SJCRH30 (cell line): Measurements from ENCODE around the gene KCNJ5. TPM values are rescaled to one million over a fixed set of nuclear protein-coding genes. Genes with fewer than 3 reads are reported as not detected.

Experiments used
- DNase-seq, 2 experiments: peaks; one replicate each; pipeline ENCODE4 v3.0.0-alpha.2; 2015 to 2020
- H3K27ac ChIP-seq: fragments of 250-450 bp; sonication (Bioruptor Pico); 2 replicates; pipeline ENCODE4 v1.5.1; 2020; ENCODE audit warnings: mild to moderate bottlenecking, moderate library complexity
- H3K27me3 ChIP-seq: fragments of 250-450 bp; sonication (Bioruptor Pico); 2 replicates; pipeline ENCODE4 v1.5.1; 2020; ENCODE audit warnings: mild to moderate bottlenecking, moderate library complexity
- H3K36me3 ChIP-seq: fragments of 250-450 bp; sonication (Bioruptor Pico); 2 replicates; pipeline ENCODE4 v1.5.1; 2020; ENCODE audit warnings: mild to moderate bottlenecking, moderate library complexity
- H3K4me1 ChIP-seq: fragments of 250-450 bp; sonication (Bioruptor Pico); 2 replicates; pipeline ENCODE4 v1.5.1; 2020; ENCODE audit warnings: mild to moderate bottlenecking, moderate library complexity
- H3K4me3 ChIP-seq: fragments of 250-450 bp; sonication (Bioruptor Pico); 2 replicates; pipeline ENCODE4 v1.5.1; 2020; ENCODE audit warnings: mild to moderate bottlenecking, moderate library complexity
- H3K9me3 ChIP-seq: fragments of 250-450 bp; sonication (Bioruptor Pico); replicated peaks from 2 replicates; pipeline ENCODE4 v1.5.1; 2020; ENCODE audit warnings: mild to moderate bottlenecking, moderate library complexity
- total RNA-seq: library from RNA; depleted of rRNA; stranded (reverse); fragments of >200 nt; shearing (Covaris generic); gene quantifications from 2 replicates; pipeline ENCODE4 v1.2.3, GENCODE V29; 2014; rRNA removed

The KCNJ5 gene
- total RNA-seq, 1 experiment from 2014 or later, result 3.1 TPM

DNA sequence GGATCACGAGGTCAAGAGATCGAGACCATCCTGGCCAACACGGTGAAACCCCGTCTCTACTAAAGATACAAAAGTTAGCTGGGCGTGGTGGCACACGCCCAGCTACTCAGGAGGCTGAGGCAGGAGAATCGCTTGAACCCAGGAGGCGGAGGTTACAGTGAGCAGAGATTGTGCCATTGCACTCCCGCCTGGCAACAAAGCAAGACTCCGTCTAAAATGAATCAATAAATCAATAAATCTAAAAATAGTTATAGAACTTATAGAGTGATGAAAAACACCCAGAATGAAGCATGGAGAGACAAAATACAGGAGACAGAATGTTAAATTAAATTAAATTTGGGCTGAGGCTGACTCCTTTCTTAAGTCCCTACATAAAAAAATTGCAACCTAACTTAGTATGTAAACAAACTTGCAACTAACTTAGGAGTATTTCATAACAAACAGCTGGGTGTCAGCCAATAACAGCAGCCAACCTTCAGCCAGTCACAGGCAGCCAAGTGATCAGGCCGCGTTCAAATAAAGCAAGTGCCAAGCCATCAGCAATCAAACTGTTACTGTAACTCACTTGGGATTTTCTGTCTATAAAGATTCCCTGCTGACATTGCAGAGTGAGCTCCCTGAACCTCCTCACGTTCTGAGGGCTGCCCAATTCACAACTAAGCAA lies 58.8 kb downstream of the KCNJ5 start:
- Histone ChIP-seq H3K4me1 (no peaks in the 10 kb centered on the region), H3K9me3 (no peaks in the 10 kb centered on the region), H3K4me3 (no peak overlapping the region), H3K36me3 (no peaks in the 10 kb centered on the region), H3K27ac (no peak overlapping the region), H3K27me3 (no peaks in the 10 kb centered on the region)
- DNase-seq, result no peak

DNA sequence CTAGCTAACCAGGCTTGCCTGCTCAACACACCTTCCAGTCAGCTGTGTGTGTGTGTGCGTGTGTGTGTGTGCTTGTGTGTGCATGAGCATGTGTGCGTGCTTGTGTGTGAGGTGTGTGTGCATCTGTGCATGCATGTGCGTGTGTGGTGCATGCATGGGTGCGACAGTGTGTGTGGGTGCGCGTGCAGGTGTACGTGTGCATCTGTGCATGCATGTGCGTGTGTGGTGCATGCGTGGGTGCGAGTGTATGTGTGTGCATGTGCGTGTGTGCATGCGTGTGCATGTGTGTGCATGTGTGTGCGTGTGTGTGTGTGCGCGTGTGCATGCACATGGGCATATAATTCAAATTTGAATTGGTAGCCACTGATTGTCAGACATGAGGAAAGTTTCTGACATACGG lies 62.0 kb downstream of the KCNJ5 start:
- DNase-seq, result no peak
- H3K36me3 ChIP-seq, result no peaks in the 10 kb centered on the region
- no peak overlapping the region for H3K27ac ChIP-seq
- no peaks in the 10 kb centered on the region for H3K4me1 ChIP-seq
- no peaks in the 10 kb centered on the region for H3K9me3 ChIP-seq
- H3K4me3 ChIP-seq, result no peak overlapping the region
- H3K27me3 ChIP-seq, result no peaks in the 10 kb centered on the region

DNA sequence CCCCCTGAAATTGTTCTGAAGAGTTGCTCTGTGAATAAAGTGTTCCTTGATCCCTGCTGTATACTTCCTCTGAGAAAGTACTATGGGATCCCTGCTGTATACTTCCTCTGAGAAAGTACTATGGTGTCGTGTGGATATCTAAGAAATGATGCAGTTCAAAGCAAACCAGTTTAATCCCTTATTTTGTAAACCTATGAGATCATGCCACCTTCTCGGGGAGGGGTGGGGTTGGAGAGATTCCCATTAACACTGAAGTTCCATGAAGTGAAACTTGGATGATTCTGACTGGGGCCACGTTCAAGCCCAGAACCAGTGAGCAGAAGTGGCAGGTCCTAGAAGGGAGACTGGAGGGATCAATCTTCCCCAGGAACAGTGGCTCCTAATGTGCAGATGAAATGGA lies 64.5 kb downstream of the KCNJ5 start:
- Histone ChIP-seq H3K4me3 (no peak overlapping the region), H3K4me1 (no peaks in the 10 kb centered on the region), H3K27ac (no peak overlapping the region), H3K27me3 (no peaks in the 10 kb centered on the region), H3K9me3 (no peaks in the 10 kb centered on the region), H3K36me3 (no peaks in the 10 kb centered on the region)
- no peak for DNase-seq

DNA sequence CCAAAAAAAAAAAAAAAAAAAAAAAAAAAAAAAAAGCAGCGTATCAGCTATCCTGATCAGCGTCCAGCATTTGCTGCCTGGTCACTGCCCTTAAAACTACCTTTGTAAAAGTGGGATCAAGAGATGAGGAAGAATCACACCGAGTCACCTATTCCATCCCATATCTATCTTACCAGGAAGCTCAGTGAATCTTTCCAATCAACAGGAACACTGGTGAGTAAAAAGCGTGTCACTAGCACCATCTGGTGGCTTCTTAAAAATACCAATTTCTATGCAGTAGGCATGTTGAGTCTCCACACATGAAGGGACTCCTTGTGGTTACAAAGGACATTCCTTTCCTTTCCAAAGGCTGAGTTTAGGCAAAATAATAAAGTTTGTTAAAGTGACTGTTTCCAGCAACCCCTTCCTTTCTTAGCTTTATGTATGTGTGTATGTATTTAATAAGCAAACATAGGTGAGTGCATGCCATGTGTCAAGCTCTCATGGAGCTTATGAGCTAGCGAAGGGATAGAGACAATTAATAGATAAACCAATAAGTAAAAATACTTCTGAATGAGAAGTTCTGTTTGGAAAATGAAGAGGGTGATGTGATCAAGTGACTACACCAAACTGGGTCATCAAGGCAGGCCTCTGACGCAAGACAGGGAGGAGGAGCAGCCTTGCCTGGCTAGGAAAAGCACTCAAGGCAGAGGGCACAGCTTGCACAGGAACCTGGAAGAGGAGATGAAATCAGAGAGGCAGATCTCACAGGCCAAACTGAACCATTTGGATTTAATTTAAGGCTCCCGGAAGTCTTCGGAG lies 65.4 kb downstream of the KCNJ5 start:
- Histone ChIP-seq H3K36me3 (no peaks in the 10 kb centered on the region), H3K4me3 (no peak overlapping the region), H3K9me3 (no peaks in the 10 kb centered on the region), H3K27me3 (no peaks in the 10 kb centered on the region), H3K27ac (no peak overlapping the region), H3K4me1 (no peaks in the 10 kb centered on the region)
- peak; percentile 24 to 82 for DNase-seq

DNA sequence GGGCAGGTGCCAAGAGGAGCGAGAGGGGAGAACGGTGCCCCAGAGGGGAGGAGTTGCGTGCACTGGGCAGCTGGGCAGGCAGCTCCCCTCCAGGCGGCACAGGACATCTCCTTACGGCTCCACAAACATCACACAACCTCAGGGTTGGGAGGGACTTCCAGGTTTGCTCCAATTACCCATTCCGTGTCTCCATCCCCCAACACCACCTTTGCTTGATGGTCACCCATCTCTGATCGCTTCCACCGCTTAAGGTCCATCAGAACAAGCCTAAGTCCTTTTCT lies 66.0 kb downstream of the KCNJ5 start:
- Histone ChIP-seq H3K27ac (no peak overlapping the region), H3K4me1 (no peaks in the 10 kb centered on the region), H3K4me3 (no peak overlapping the region), H3K36me3 (no peaks in the 10 kb centered on the region), H3K9me3 (no peaks in the 10 kb centered on the region), H3K27me3 (no peaks in the 10 kb centered on the region)
- no peak for DNase-seq

DNA sequence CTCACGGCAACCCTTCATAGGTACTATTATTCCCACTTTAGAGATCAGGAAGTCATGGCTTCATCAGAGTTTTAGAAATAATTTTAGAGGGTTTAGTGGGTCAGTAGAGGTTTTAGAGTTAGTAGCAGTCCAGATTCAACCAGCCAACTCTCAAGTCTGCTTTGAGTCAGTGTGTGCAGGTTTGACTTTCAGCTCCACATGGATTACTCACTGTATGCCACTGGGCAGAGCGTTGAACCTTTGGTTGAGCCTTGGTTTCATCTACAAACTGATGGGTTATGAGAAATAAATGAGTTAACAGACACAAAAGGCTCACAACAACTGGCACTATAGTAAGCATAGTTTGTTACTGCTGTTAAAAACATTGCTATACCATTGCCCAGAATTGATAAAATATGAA lies 70.5 kb downstream of the KCNJ5 start:
- no peak for DNase-seq
- no peaks in the 10 kb centered on the region for H3K9me3 ChIP-seq

DNA sequence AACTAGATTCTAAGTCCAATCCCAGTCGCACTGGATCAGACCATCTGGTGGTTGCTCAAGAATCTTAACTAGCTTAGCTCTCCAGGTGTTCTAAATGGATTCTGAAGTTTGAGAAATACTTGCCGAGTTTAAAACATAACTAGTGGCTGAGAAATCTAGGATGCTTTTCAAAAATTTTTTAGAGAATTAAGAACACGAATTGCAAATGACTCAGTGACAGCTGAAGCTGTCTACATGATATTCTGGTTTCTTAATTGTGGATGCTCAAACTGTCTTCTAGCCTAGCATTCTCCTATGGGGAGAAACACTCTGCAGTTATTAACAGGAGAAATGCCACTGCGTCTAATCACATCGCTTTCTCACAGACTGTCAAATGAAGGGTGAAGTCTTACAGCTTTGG lies 71.7 kb downstream of the KCNJ5 start:
- no peak for DNase-seq
- no peaks in the 10 kb centered on the region for H3K4me1 ChIP-seq
- no peaks in the 10 kb centered on the region for H3K9me3 ChIP-seq
- H3K36me3 ChIP-seq, result no peaks in the 10 kb centered on the region
- no peak overlapping the region for H3K27ac ChIP-seq
- H3K27me3 ChIP-seq, result no peaks in the 10 kb centered on the region
- no peak overlapping the region for H3K4me3 ChIP-seq

More for the DNA sequence above, 70.5 kb downstream of the KCNJ5 start:
- Histone ChIP-seq H3K27me3 (no peaks in the 10 kb centered on the region), H3K4me1 (no peaks in the 10 kb centered on the region), H3K27ac (no peak overlapping the region), H3K4me3 (no peak overlapping the region), H3K36me3 (no peaks in the 10 kb centered on the region)

DNA sequence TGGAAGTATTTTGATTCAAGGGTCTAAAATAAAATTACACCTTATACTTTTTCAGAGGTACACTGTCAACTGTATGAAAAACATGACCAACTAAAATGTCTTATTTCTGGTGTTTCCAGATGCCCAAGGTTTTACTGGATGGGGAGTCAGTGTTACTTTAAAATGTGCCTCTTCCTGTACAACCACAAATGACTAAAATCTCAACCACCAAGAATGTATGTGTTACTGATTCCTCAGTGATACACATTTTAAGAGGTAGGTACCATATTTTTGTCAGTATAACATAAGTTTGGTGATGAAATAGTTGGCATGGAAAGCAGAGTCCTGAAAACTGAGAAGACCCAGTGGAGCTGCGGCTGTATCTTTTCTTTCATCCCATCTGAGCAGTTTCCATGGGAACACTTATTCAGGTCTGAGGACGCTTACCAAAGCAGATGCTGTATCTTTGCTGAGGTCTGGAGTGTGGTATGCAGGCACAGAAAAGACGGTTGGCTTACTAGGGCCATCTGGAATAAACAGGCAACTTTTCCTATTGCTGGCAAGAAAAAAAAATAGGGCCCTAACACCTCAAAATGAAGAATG lies 72.7 kb downstream of the KCNJ5 start:
- Histone ChIP-seq H3K27ac (no peak overlapping the region), H3K9me3 (no peaks in the 10 kb centered on the region), H3K4me3 (no peak overlapping the region), H3K36me3 (no peaks in the 10 kb centered on the region), H3K4me1 (no peaks in the 10 kb centered on the region), H3K27me3 (no peaks in the 10 kb centered on the region)
- DNase-seq, result no peak

DNA sequence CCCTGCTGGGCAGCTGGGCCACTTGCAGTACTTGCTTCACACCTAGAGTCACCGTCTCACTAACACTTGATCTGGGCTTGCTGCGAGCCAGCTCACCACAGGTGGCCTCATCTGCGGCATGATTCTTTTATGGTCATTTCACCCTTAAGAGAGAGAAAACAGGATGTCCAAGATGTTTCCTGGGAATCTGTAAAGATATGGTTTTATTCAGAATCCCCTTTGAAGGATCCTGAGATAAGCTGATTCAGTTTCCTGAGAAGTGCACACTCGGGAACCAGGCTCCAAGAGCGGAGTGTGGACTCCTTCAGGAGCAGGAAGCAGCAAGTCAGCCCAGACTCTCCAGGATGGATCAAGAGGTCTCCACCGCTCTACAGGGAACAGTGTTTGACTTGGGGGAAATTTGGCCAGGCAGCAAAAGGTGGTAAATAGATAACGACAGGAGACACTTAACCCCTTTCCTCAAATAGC lies 73.3 kb downstream of the KCNJ5 start:
- no peak for DNase-seq
- H3K27me3 ChIP-seq, result no peaks in the 10 kb centered on the region

DNA sequence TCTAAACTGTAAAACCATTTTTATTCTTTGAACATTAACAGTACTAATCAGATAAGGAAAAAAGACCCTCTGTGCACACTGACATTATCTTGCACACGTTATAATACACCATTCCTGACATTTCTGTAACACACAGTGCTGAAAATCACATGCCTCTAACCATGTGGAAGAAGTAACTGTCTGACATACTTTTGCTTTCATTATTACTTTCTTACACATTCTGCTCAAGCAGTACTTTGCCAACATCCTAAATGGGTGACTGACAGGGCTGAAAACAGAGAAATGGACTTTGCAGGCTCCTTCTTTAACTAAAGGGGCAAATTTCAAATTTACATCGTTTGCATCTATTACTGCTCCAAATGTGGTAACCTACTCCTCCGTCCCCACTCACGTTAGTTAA lies 74.3 kb downstream of the KCNJ5 start:
- DNase-seq, result no peak

More for the DNA sequence above, 73.3 kb downstream of the KCNJ5 start:
- H3K9me3 ChIP-seq, result no peaks in the 10 kb centered on the region
- no peaks in the 10 kb centered on the region for H3K4me1 ChIP-seq
- H3K36me3 ChIP-seq, result no peaks in the 10 kb centered on the region
- H3K4me3 ChIP-seq, result no peak overlapping the region
- H3K27ac ChIP-seq, result no peak overlapping the region

DNA sequence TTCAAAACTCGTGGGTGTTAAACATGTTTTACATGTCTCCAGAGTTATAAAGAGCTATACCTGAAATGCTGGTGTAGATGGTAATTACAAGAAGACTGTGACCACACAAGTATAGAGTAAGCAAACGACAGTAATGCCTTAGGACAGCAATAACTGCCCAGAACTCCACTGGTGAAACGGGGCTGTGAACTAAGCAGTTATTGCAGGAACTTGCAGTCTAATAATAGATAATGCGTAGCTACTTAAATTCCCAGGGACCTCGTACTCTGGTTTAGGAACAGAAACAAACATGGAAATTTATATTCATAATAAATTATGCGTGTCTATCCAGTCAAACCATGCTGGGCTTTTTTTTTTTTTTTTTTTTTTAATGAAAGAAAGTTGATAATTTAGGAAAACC lies 76.4 kb downstream of the KCNJ5 start:
- Histone ChIP-seq H3K27ac (no peak overlapping the region), H3K36me3 (no peaks in the 10 kb centered on the region)
- DNase-seq, result no peak

More for the DNA sequence above, 74.3 kb downstream of the KCNJ5 start:
- Histone ChIP-seq H3K36me3 (no peaks in the 10 kb centered on the region), H3K27ac (no peak overlapping the region), H3K4me1 (no peaks in the 10 kb centered on the region), H3K9me3 (no peaks in the 10 kb centered on the region), H3K27me3 (no peaks in the 10 kb centered on the region), H3K4me3 (no peak overlapping the region)

DNA sequence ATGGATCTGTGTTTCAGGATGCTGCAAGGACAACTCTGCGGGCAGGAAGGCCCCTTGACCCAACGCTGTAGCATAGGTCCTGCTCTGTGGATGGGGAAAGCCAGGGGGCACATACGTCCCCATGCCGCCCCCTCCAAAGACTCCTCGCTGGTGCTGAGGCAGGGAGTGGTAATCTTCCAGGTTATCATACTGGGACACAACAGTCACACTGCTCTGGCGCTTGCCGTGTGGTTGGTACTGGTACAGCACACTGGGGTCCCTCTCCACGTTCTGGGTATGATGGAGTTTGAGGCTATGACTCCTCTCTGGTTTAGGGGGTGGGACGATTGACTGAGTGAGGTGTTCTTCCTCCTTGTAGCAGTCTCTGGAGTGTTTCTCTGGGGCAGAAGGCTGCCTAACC lies 77.8 kb downstream of the KCNJ5 start:
- no peak overlapping the region for H3K27ac ChIP-seq

More for the DNA sequence above, 76.4 kb downstream of the KCNJ5 start:
- Histone ChIP-seq H3K4me3 (no peak overlapping the region), H3K9me3 (no peaks in the 10 kb centered on the region), H3K27me3 (no peaks in the 10 kb centered on the region), H3K4me1 (no peaks in the 10 kb centered on the region)

More for the DNA sequence above, 77.8 kb downstream of the KCNJ5 start:
- Histone ChIP-seq H3K27me3 (no peaks in the 10 kb centered on the region), H3K9me3 (no peaks in the 10 kb centered on the region), H3K4me1 (no peaks in the 10 kb centered on the region), H3K36me3 (no peaks in the 10 kb centered on the region), H3K4me3 (no peak overlapping the region)
- no peak for DNase-seq

Other genes with a start within 250 kb of the KCNJ5 start
- 3.2 and 4.1 TPM in 2 replicates for gene FLI1, start 197.3 kb upstream of the KCNJ5 start, total RNA-seq
- not detected in 2 replicates for gene KCNJ1, start 24.1 kb upstream of the KCNJ5 start, total RNA-seq
- 0.03 TPM in 1 of 2 replicates, not detected in the other for gene TP53AIP1, start 51.5 kb downstream of the KCNJ5 start, total RNA-seq